ENCODE results near the gene CRCP. TPM values are rescaled to one million over a fixed set of nuclear protein-coding genes. Genes with fewer than 3 reads are reported as not detected.
A peak's percentile ranks its signal among the peaks of the same experiment; 100 is the strongest.
"Not testable (repeated sequence)": the region's sequence is repeated elsewhere in the genome, so short reads cannot be mapped to it uniquely, and the experiment has no call there.

The CRCP gene
- total RNA-seq, 4 donors from 2014 or later, result 35.6 to 72.4 (median 45.3) TPM

- 82 to 84% methylated on average over 4 of the region's 4 CpGs for WGBS, 2 donors
- intact Hi-C loops (cut with DNase I; ENCODE audit: low total_unique reads), result no loop called here
- no peak for TF ChIP-seq POLR2A (IDR thresholded peaks at IDR 0.05)
- TF ChIP-seq CTCF (IDR thresholded peaks at IDR 0.05), result no peak
- no peak for DNase-seq (ENCODE audit: low spot score in 2 of 2)
- H3K4me3 ChIP-seq (ENCODE audit: low read depth, poor library complexity, severe bottlenecking), result no peak overlapping the region
Observed at GRCh38 chr7:66119245-66119850, 4.7 kb downstream of the CRCP start.

GRCh38 chr7:66123175-66123528, 8.5 kb downstream of the CRCP start:
- intact Hi-C loops (cut with DNase I; ENCODE audit: low total_unique reads), result no loop called here
- TF ChIP-seq CTCF (IDR thresholded peaks at IDR 0.05) (no peak), POLR2A (IDR thresholded peaks at IDR 0.05) (no peak)
- 85 to 95% methylated on average over 9 of the region's 9 CpGs for WGBS, 2 donors
- DNase-seq (ENCODE audit: low spot score in 2 of 2), result peak in 1 of 2 donors; percentile 40
- no peak overlapping the region for H3K4me3 ChIP-seq (ENCODE audit: low read depth, poor library complexity, severe bottlenecking)

GRCh38 chr7:66124569-66124861, 9.9 kb downstream of the CRCP start:
- DNase-seq (ENCODE audit: low spot score in 2 of 2), result peak in 1 of 2 donors; percentile 4
- WGBS, 2 donors, result 69 to 73% methylated on average over 5 of the region's 5 CpGs
- H3K4me3 ChIP-seq (ENCODE audit: low read depth, poor library complexity, severe bottlenecking); intact Hi-C loops (cut with DNase I; ENCODE audit: low total_unique reads): not testable (repeated sequence)

GRCh38 chr7:66125052-66125694, 10.5 kb downstream of the CRCP start:
- no peak overlapping the region for H3K4me3 ChIP-seq (ENCODE audit: low read depth, poor library complexity, severe bottlenecking)
- no peak for TF ChIP-seq POLR2A (IDR thresholded peaks at IDR 0.05)
- TF ChIP-seq CTCF (IDR thresholded peaks at IDR 0.05), result no peak
- intact Hi-C loops (cut with DNase I; ENCODE audit: low total_unique reads), result no loop called here
- WGBS, 2 donors, result 12 to 22% methylated on average over 4 of the region's 4 CpGs
- DNase-seq (ENCODE audit: low spot score in 2 of 2), result peak in 1 of 2 donors; percentile 6

GRCh38 chr7:66125781-66126352, 11.2 kb downstream of the CRCP start:
- WGBS, 2 donors, result 72 to 75% methylated on average over 6 of the region's 6 CpGs
- intact Hi-C loops (cut with DNase I; ENCODE audit: low total_unique reads); H3K4me3 ChIP-seq (ENCODE audit: low read depth, poor library complexity, severe bottlenecking): not testable (repeated sequence)
- peak in 1 of 2 donors; percentile 18 for DNase-seq (ENCODE audit: low spot score in 2 of 2)

GRCh38 chr7:66127172-66127571, 12.5 kb downstream of the CRCP start:
- DNase-seq (ENCODE audit: low spot score in 2 of 2), result peak in 1 of 2 donors; percentile 65
- H3K4me3 ChIP-seq (ENCODE audit: low read depth, poor library complexity, severe bottlenecking); intact Hi-C loops (cut with DNase I; ENCODE audit: low total_unique reads): not testable (repeated sequence)
- 65 to 73% methylated on average over 3 of the region's 3 CpGs for WGBS, 2 donors

GRCh38 chr7:66138994-66139752, 24.5 kb downstream of the CRCP start:
- DNase-seq (ENCODE audit: low spot score in 2 of 2), result peak in 1 of 2 donors; percentile 32
- no peak overlapping the region for H3K4me3 ChIP-seq (ENCODE audit: low read depth, poor library complexity, severe bottlenecking)
- TF ChIP-seq CTCF (IDR thresholded peaks at IDR 0.05) (no peak), POLR2A (IDR thresholded peaks at IDR 0.05) (no peak)
- 68 to 69% methylated on average over 8 of the region's 8 CpGs for WGBS, 2 donors
- intact Hi-C loops (cut with DNase I; ENCODE audit: low total_unique reads), result no loop called here
